C4-2B (cell line): Measurements from ENCODE around the gene SPRED2.
"Not testable (repeated sequence)": the region's sequence is repeated elsewhere in the genome, so short reads cannot be mapped to it uniquely, and the experiment has no call there.

Source experiments
- ZFX ChIP-seq: fragments of 450-650 bp; IDR thresholded peaks from 2 replicates; pipeline ENCODE4 v1.6.1; 2017
- TF ChIP-seq, protein P1 (sequence below): fragments of 450-650 bp; conservative IDR thresholded peaks from 2 replicates; pipeline ENCODE4 v1.5.1; 2017; ENCODE audit warnings: mild to moderate bottlenecking

- TF ChIP-seq, protein P1, sequence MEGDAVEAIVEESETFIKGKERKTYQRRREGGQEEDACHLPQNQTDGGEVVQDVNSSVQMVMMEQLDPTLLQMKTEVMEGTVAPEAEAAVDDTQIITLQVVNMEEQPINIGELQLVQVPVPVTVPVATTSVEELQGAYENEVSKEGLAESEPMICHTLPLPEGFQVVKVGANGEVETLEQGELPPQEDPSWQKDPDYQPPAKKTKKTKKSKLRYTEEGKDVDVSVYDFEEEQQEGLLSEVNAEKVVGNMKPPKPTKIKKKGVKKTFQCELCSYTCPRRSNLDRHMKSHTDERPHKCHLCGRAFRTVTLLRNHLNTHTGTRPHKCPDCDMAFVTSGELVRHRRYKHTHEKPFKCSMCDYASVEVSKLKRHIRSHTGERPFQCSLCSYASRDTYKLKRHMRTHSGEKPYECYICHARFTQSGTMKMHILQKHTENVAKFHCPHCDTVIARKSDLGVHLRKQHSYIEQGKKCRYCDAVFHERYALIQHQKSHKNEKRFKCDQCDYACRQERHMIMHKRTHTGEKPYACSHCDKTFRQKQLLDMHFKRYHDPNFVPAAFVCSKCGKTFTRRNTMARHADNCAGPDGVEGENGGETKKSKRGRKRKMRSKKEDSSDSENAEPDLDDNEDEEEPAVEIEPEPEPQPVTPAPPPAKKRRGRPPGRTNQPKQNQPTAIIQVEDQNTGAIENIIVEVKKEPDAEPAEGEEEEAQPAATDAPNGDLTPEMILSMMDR = not testable (repeated sequence)
- not testable (repeated sequence) for TF ChIP-seq ZFX
These were observed 93.4 kb downstream of the SPRED2 start for GRCh38 chr2:65338830-65339495.
